ENCODE results near the gene PRIMPOL.

PRIMPOL gene

GRCh38 chr4:184662236-184662635, 12.7 kb downstream of the PRIMPOL start:
- H3K79me2 ChIP-seq (ENCODE audit: insufficient read depth, low read depth) = no peaks in the 10 kb centered on the region
- H3K36me3 ChIP-seq (ENCODE audit: insufficient read depth) = no peaks in the 10 kb centered on the region
- no peak overlapping the region for H3K4me2 ChIP-seq
- H2AFZ ChIP-seq (ENCODE audit: low read depth) = no peak overlapping the region
- no peak overlapping the region for H3K9ac ChIP-seq
- H3K27ac ChIP-seq = no peak overlapping the region
- no peaks in the 10 kb centered on the region; the same call in 1 of the 2 replicates for H4K20me1 ChIP-seq (ENCODE audit: insufficient read depth)
- no peak overlapping the region for H3K4me3 ChIP-seq (IDR thresholded peaks at IDR 0.05; ENCODE audit: insufficient read depth, low read depth, low read length)
- TF ChIP-seq CTCF (conservative IDR thresholded peaks at IDR 0.05; ENCODE audit: low read depth, low read length) = no peak
- H3K27me3 ChIP-seq (ENCODE audit: insufficient read depth, low read depth) = no peaks in the 10 kb centered on the region
- peaks cover 13% of the 10 kb centered on the region for H3K4me1 ChIP-seq (ENCODE audit: low read depth, poor library complexity, severe bottlenecking)

GRCh38 chr4:184664445-184665210, 15.1 kb downstream of the PRIMPOL start:
- no peak for TF ChIP-seq CTCF (conservative IDR thresholded peaks at IDR 0.05; ENCODE audit: low read depth, low read length)
- Histone ChIP-seq H2AFZ (ENCODE audit: low read depth) (no peak overlapping the region), H3K9ac (no peak overlapping the region), H3K27me3 (ENCODE audit: insufficient read depth, low read depth) (no peaks in the 10 kb centered on the region), H3K27ac (no peak overlapping the region), H3K79me2 (ENCODE audit: insufficient read depth, low read depth) (no peaks in the 10 kb centered on the region), H3K36me3 (ENCODE audit: insufficient read depth) (no peaks in the 10 kb centered on the region), H4K20me1 (ENCODE audit: insufficient read depth) (no peaks in the 10 kb centered on the region; the same call in 1 of the 2 replicates), H3K4me2 (no peak overlapping the region), H3K4me3 (IDR thresholded peaks at IDR 0.05; ENCODE audit: insufficient read depth, low read depth, low read length) (no peak overlapping the region), H3K4me1 (ENCODE audit: low read depth, poor library complexity, severe bottlenecking) (peaks cover 25% of the 10 kb centered on the region)

DNA sequence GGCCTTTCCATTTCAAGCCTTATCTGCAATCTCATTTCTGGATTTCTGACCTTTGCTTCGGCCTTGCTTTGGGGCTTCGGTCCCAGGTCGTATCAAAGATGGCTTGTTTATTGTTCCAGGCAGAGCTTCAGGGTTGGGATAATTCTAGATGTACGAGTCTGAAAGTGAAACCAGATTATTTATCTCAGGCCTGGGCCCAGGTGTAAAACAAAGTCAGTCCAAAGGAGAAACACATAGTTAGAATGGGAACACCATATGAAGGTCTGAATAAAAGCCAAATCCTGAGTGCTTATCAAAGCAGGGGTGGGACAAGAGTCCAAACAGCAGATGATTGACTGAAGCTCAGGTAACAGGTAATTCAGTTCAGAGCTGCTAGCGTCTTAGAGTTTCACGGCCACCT, 17.1 kb downstream of the PRIMPOL start:
- H3K79me2 ChIP-seq (ENCODE audit: insufficient read depth, low read depth) = no peaks in the 10 kb centered on the region
- H3K36me3 ChIP-seq (ENCODE audit: insufficient read depth) = no peaks in the 10 kb centered on the region
- H3K9ac ChIP-seq = no peak overlapping the region
- H4K20me1 ChIP-seq (ENCODE audit: insufficient read depth) = no peaks in the 10 kb centered on the region; the same call in 1 of the 2 replicates
- no peak for TF ChIP-seq CTCF (conservative IDR thresholded peaks at IDR 0.05; ENCODE audit: low read depth, low read length)
- no peaks in the 10 kb centered on the region for H3K27me3 ChIP-seq (ENCODE audit: insufficient read depth, low read depth)
- peak overlapping the region; percentile 43 for H3K4me2 ChIP-seq
- peak overlapping the region; percentile 34; the same call in 1 of the 2 replicates for H3K27ac ChIP-seq
- H3K4me1 ChIP-seq (ENCODE audit: low read depth, poor library complexity, severe bottlenecking) = peaks cover 25% of the 10 kb centered on the region
- no peak overlapping the region for H3K4me3 ChIP-seq (IDR thresholded peaks at IDR 0.05; ENCODE audit: insufficient read depth, low read depth, low read length)
- H2AFZ ChIP-seq (ENCODE audit: low read depth) = 0 out of 2 replicates have a peak overlapping the region, but pooled peaks have one; percentile 19

GRCh38 chr4:184668096-184668495, 18.6 kb downstream of the PRIMPOL start:
- Histone ChIP-seq H2AFZ (ENCODE audit: low read depth) (no peak overlapping the region), H3K4me3 (IDR thresholded peaks at IDR 0.05; ENCODE audit: insufficient read depth, low read depth, low read length) (no peak overlapping the region), H3K4me2 (no peak overlapping the region), H3K36me3 (ENCODE audit: insufficient read depth) (no peaks in the 10 kb centered on the region), H3K79me2 (ENCODE audit: insufficient read depth, low read depth) (no peaks in the 10 kb centered on the region), H3K27me3 (ENCODE audit: insufficient read depth, low read depth) (no peaks in the 10 kb centered on the region), H3K27ac (no peak overlapping the region), H4K20me1 (ENCODE audit: insufficient read depth) (no peaks in the 10 kb centered on the region), H3K9ac (no peak overlapping the region), H3K4me1 (ENCODE audit: low read depth, poor library complexity, severe bottlenecking) (peaks cover 25% of the 10 kb centered on the region)
- TF ChIP-seq CTCF (conservative IDR thresholded peaks at IDR 0.05; ENCODE audit: low read depth, low read length) = no peak
